Left lobe of liver (tissue), 1 donor: ENCODE data around the gene TRMT1L. TPM values are rescaled to one million over a fixed set of nuclear protein-coding genes. Genes with fewer than 3 reads are reported as not detected.

ENCODE experiments used
- total RNA-seq: library from RNA; stranded (reverse); gene quantifications from one replicate; pipeline ENCODE4 v1.2.1, GENCODE V29; 2021
- donor health status: DM: no; HTN: yes; CAD: no.

The TRMT1L gene
- total RNA-seq, 1 donor from 2014 or later, result 9.7 TPM

Other genes with a start within 250 kb of the TRMT1L start
- gene NIBAN1, start 182.4 kb downstream of the TRMT1L start, total RNA-seq, result 0.96 TPM
- gene RNF2, start 111.4 kb downstream of the TRMT1L start, total RNA-seq, result 3.9 TPM
- 3.2 TPM for gene SWT1, start 214 bp upstream of the TRMT1L start, total RNA-seq
- gene IVNS1ABP, start 160.3 kb upstream of the TRMT1L start, total RNA-seq, result 23.7 TPM